ACC112 (cell line): ENCODE results near the gene FAN1.
A peak's percentile ranks its signal among the peaks of the same experiment; 100 is the strongest.

ENCODE experiments used
- H2AFZ ChIP-seq: fragments of 200-600 bp; sonication (generic); one replicate; pipeline ENCODE4 v1.6.0; 2017; ENCODE audit warnings: antibody characterized with exemption, low read length; ENCODE audit not compliant: unreplicated experiment
- H3K27ac ChIP-seq: fragments of 200-600 bp; sonication (generic); 2 replicates; pipeline ENCODE4 v1.5.1; 2014; ENCODE audit warnings: low read depth, mild to moderate bottlenecking, antibody characterized with exemption, low read length, moderate library complexity
- H3K27me3 ChIP-seq: fragments of 200-600 bp; sonication (generic); 2 replicates; pipeline ENCODE4 v1.6.1; 2014; ENCODE audit warnings: mild to moderate bottlenecking, antibody characterized with exemption, low read length, moderate library complexity, mixed read lengths; ENCODE audit not compliant: insufficient read depth
- H3K36me3 ChIP-seq: fragments of 200-600 bp; sonication (generic); 2 replicates; pipeline ENCODE4 v1.6.1; 2016; ENCODE audit warnings: mild to moderate bottlenecking, antibody characterized with exemption, low read length, moderate library complexity, mixed read lengths; ENCODE audit not compliant: insufficient read depth
- H3K4me1 ChIP-seq: fragments of 200-600 bp; sonication (generic); one replicate; pipeline ENCODE4 v1.6.1; 2016; ENCODE audit warnings: low read length, mixed read lengths; ENCODE audit not compliant: insufficient read depth, unreplicated experiment, control insufficient read depth
- H3K4me3 ChIP-seq: fragments of 200-600 bp; sonication (generic); 2 replicates; pipeline ENCODE4 v1.5.1; 2014; ENCODE audit warnings: mild to moderate bottlenecking, low read depth, low read length
- H3K79me2 ChIP-seq: fragments of 200-600 bp; sonication (generic); one replicate; pipeline ENCODE4 v1.6.0; 2016; ENCODE audit warnings: low read length; ENCODE audit not compliant: control insufficient read depth, unreplicated experiment, insufficient read depth

Gene FAN1

DNA sequence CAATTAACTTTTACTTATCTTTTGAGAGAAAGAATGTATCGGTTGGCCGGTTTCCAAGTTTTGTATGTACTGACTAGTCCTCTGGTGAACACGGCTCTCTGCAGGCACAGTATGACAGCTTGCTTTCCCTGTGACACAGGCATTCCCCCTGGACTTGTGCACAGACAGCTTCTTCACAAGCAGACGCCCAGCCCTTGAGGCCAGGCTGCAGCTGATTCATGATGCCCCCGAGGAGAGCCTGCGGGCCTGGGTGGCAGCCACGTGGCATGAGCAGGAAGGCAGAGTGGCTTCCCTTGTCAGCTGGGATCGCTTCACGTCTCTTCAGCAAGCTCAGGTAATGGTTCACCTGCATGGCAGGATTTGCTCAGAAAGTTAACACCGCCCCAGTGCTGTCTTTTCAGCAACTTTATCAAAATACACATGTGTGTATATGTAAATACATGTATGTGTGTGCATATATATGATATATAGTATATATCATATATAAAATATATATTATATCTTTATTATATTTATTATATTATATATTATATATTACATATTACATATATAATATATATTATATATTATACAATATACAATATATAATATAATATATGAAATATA is 25.5 kb downstream of the FAN1 start:
- peaks cover 3% of the 10 kb centered on the region for H3K79me2 ChIP-seq
- no peak overlapping the region for H3K4me3 ChIP-seq
- no peaks in the 10 kb centered on the region for H3K4me1 ChIP-seq
- H2AFZ ChIP-seq = no peak overlapping the region
- H3K27ac ChIP-seq = no peak overlapping the region
- H3K27me3 ChIP-seq = no peaks in the 10 kb centered on the region
- peaks cover 25% of the 10 kb centered on the region for H3K36me3 ChIP-seq

DNA sequence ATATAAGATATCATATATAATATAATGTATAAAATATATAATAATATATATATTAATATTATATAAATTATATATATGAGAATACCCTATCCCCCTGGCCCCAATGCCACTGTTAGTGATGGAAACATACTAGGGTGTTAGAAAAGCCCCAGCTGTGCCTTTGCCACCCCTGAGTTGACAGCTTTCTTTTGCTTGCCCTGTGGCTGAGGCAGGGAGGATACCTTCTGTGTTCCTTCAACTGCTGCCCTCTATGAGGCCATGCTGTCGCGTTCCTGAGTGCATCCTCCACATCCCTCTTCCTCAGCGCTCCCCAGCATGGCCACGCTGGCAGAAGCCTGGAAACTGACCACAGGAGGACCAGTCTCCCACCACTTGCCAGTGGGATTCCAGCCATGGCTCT is 26.3 kb downstream of the FAN1 start:
- no peaks in the 10 kb centered on the region for H3K27me3 ChIP-seq

DNA sequence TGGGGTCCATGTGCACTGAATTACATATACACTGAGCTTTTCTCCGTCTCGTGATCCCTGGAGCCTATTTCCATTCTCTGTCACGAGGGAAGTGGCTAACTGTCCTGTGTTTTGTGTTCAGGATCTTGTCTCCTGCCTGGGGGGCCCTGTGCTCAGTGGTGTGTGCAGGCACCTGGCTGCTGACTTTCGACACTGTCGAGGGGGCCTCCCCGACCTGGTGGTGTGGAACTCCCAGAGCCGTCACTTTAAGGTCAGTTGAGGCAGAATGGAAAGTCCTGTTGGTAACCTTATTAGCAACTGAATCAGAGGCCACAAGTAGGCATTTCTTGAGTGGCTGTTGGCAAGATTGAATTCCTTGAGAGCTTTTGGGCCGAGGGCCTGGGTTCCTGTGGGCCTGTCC is 26.7 kb downstream of the FAN1 start:
- H3K79me2 ChIP-seq = peaks cover 3% of the 10 kb centered on the region
- no peaks in the 10 kb centered on the region for H3K27me3 ChIP-seq
- no peak overlapping the region for H3K27ac ChIP-seq
- no peak overlapping the region for H3K4me3 ChIP-seq
- no peak overlapping the region for H2AFZ ChIP-seq
- H3K4me1 ChIP-seq = no peaks in the 10 kb centered on the region
- H3K36me3 ChIP-seq = peaks cover 27% of the 10 kb centered on the region

More for the DNA sequence above, 26.3 kb downstream of the FAN1 start:
- no peak overlapping the region for H3K4me3 ChIP-seq
- H3K4me1 ChIP-seq = no peaks in the 10 kb centered on the region
- peaks cover 27% of the 10 kb centered on the region for H3K36me3 ChIP-seq
- no peak overlapping the region for H3K27ac ChIP-seq
- H3K79me2 ChIP-seq = peaks cover 3% of the 10 kb centered on the region
- no peak overlapping the region for H2AFZ ChIP-seq

DNA sequence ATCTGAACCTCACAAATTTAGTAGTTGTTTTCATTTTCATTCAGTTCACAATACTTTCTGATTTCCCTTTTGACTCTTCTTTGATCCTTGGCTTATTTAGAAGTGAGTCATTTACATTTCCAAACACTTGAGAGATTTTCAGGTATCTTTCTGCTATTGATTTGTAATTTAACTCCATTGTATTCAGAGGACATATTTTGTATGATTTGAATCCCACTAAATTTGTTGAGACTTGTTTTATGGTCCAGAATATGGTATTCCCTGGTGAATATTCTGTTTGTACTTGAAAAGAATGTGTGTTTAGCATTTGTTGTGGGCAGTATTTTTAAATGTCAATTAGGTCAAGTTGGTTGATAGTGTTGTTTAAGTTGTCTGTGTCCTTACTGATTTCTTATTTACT is 29.6 kb downstream of the FAN1 start:
- Histone ChIP-seq H3K36me3 (peaks cover 36% of the 10 kb centered on the region), H3K79me2 (peaks cover 3% of the 10 kb centered on the region), H3K4me3 (no peak overlapping the region), H3K27me3 (no peaks in the 10 kb centered on the region), H3K4me1 (no peaks in the 10 kb centered on the region), H3K27ac (no peak overlapping the region), H2AFZ (no peak overlapping the region)

DNA sequence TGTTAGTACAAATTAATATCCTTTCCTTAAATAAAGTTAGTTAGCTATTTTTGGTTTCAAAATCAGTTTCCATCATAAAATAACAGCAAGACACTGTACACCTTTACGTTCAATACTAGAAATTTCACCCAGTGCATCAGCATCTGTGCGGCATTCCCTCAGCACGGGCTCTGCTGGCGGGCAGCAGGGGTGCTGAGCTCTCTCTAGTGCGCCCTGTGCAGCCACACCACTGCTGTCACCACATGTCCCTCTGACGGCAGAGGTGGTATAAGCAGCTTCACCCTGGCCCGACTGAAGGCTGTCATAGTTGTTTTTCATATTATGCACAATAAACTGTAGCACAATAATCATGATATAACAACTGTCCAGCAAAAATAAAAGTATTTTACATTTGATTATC is 35.4 kb downstream of the FAN1 start:
- Histone ChIP-seq H3K4me1 (no peaks in the 10 kb centered on the region), H2AFZ (no peak overlapping the region), H3K36me3 (peaks cover 46% of the 10 kb centered on the region), H3K79me2 (no peaks in the 10 kb centered on the region), H3K4me3 (no peak overlapping the region), H3K27ac (no peak overlapping the region), H3K27me3 (no peaks in the 10 kb centered on the region)

DNA sequence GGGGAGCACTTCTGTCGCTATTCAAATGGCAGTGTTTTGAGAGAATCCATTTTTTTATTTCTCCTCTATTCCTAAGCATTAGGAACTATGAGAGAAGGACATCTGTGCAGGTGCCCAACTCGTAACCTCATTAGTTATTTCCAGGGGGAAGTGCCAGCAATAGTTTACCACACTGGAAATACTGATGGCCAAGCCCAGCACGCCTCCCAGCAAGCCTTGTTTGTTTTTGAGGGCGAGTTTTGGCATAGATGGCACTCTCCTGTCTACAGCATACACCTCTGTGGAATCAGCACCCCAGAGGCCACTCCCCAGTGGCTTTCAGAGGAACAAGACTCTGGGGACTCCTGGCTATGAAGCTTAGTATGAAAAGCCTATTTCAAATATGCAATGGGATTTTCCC is 36.6 kb downstream of the FAN1 start:
- Histone ChIP-seq H3K27ac (no peak overlapping the region), H3K36me3 (peaks cover 43% of the 10 kb centered on the region), H3K27me3 (no peaks in the 10 kb centered on the region), H3K4me3 (no peak overlapping the region), H3K79me2 (no peaks in the 10 kb centered on the region), H3K4me1 (no peaks in the 10 kb centered on the region), H2AFZ (no peak overlapping the region)

DNA sequence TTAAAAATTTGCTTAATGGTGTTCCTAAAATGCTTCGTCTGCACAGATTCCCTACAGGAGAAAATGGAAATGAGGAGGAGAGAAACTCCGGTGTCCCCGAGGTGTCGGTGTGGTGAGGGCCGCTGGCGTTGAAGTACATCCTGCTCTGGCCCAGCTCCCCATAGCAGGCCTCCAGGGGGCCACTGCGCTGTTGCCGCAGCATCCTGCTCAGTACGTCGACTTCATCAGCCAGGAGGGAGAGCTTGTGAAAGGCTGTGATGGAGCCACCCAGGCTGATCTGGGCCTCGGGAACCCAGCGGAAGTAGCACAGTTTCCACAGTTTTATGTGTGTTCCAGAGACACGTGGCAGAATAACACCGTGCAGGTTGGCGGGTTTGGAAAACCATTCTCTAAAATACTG is 37.8 kb downstream of the FAN1 start:
- no peaks in the 10 kb centered on the region for H3K4me1 ChIP-seq
- H3K27me3 ChIP-seq = no peaks in the 10 kb centered on the region
- H3K4me3 ChIP-seq = no peak overlapping the region
- no peak overlapping the region for H2AFZ ChIP-seq
- H3K79me2 ChIP-seq = no peaks in the 10 kb centered on the region
- H3K27ac ChIP-seq = no peak overlapping the region
- peaks cover 49% of the 10 kb centered on the region for H3K36me3 ChIP-seq

DNA sequence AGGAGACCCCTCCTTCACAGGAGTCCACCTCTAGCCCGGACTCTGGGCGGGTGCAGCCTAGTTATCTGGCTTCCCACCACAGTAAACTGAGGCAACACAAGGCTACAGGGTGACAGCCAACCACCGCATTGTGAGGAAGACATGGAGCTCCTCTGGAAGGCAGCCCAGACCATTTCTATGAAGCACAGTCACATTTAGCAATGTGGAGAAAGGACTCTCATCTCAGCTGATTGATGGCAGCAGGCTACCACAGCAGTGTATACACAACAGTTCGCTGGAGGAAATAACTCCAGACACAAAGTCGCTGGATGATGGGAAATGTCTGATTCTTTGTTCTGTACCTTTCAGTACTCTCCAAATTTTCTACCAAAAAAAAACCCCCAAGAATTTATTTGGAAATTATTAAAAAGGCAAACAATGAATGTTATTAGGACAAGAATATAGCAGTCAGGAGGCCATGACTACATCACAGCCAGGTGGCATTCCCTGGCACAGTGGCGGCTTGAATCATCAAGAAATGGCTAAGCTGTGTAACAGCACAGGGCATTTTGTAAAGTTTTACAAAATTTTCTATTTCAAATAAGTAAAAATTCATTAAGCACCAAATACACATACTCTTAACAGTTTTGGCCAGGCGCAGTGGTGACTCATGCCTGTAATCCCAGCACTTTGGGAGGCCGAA is 40.1 kb downstream of the FAN1 start:
- Histone ChIP-seq H2AFZ (no peak overlapping the region), H3K4me1 (no peaks in the 10 kb centered on the region), H3K36me3 (peaks cover 49% of the 10 kb centered on the region), H3K4me3 (no peak overlapping the region), H3K27me3 (no peaks in the 10 kb centered on the region), H3K27ac (no peak overlapping the region), H3K79me2 (no peaks in the 10 kb centered on the region)

DNA sequence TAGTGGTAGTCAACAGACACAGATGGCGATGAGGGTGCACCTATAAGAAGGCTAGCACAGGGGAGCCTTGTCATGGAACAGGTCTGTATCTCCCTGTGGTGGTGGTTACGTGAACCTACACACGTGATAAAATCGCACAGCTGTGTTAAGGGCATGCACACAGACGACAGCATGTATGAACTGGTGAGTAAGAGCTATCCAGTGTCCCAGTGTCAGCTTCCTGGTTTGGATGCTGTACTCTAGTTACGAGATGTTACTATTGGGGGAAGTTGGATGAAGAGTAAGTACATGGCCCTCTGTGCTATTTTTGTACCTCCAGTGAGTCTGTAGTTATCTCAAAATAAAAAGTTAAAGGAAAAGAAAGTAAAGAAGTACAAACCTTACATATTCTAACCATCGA is 49.5 kb downstream of the FAN1 start:
- H3K4me3 ChIP-seq = no peak overlapping the region
- H3K79me2 ChIP-seq = no peaks in the 10 kb centered on the region
- no peaks in the 10 kb centered on the region for H3K27me3 ChIP-seq
- H3K27ac ChIP-seq = peak overlapping the region; percentile 56
- no peak overlapping the region for H2AFZ ChIP-seq
- H3K4me1 ChIP-seq = peaks cover 28% of the 10 kb centered on the region
- H3K36me3 ChIP-seq = peaks cover 59% of the 10 kb centered on the region

DNA sequence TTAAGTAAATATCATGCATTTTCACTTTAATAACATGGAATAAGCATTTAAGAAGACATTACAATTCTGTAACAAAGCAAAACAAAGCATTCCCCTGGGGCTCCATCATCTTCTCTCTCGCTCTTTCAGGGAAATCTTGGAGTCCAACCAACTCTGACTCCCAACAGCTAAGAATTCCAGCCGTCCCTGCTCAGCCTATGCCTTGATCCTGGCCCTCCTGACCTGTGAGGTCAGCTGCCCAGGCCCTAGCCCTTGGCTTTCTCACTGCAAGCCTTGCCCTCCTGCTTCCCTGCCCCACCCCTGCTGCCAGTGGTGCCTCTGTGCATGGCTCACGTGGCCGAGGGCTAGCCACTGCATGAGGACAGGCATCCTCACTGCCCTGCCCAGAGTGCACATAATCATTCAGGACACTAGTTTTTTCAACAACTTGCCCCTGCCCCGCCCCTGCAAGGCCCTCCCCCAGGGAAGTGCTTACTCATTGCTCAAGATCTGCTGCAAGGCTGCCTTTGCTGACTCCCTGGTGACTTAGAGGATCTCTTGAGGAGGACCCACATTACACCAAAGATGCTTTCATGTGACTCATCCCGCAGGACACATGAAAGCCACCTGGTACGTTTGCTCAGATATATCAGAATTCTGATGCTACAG is 50.1 kb downstream of the FAN1 start:
- H3K4me3 ChIP-seq = peak overlapping the region; percentile 21; the same call in 1 of the 2 replicates
- peaks cover 55% of the 10 kb centered on the region for H3K36me3 ChIP-seq
- H3K4me1 ChIP-seq = peaks cover 28% of the 10 kb centered on the region
- H2AFZ ChIP-seq = no peak overlapping the region
- H3K79me2 ChIP-seq = no peaks in the 10 kb centered on the region
- peak overlapping the region; percentile 74 for H3K27ac ChIP-seq
- no peaks in the 10 kb centered on the region for H3K27me3 ChIP-seq

DNA sequence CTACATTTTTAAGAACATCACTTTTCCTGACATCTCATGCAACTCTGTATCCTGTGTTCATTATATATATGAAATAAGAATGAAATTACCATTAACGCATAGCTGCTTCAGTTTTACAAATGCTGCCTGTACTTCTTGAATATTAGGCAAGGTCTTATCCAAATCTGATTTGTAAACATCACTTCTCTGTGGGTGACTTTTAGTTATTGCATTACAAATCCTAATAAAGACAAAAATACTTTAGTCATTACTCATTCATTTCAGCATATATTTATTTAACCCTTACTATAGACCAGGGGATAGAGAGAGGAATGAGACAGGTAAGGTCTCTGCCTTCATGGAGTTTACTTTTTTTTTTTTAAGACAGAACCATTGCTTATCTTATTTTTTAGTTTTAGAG is 51.0 kb downstream of the FAN1 start:
- Histone ChIP-seq H3K27ac (peak overlapping the region; percentile 74), H3K27me3 (no peaks in the 10 kb centered on the region)

More for the DNA sequence above, 51.0 kb downstream of the FAN1 start:
- Histone ChIP-seq H2AFZ (no peak overlapping the region), H3K79me2 (no peaks in the 10 kb centered on the region), H3K4me3 (no peak overlapping the region), H3K36me3 (peaks cover 47% of the 10 kb centered on the region), H3K4me1 (peaks cover 28% of the 10 kb centered on the region)
